GM19372 (cell line): ENCODE data around the gene LMNTD1.
"Not testable (repeated sequence)": the region's sequence is repeated elsewhere in the genome, so short reads cannot be mapped to it uniquely, and the experiment has no call there.

Experiments used
- ATAC-seq: cut with Tn5 transposase; IDR thresholded peaks from one replicate; pipeline ENCODE4 v1.9.1; 2021; ENCODE audit warnings: mild to moderate bottlenecking, low read depth, moderate library complexity; ENCODE audit not compliant: unreplicated experiment

The LMNTD1 gene

DNA sequence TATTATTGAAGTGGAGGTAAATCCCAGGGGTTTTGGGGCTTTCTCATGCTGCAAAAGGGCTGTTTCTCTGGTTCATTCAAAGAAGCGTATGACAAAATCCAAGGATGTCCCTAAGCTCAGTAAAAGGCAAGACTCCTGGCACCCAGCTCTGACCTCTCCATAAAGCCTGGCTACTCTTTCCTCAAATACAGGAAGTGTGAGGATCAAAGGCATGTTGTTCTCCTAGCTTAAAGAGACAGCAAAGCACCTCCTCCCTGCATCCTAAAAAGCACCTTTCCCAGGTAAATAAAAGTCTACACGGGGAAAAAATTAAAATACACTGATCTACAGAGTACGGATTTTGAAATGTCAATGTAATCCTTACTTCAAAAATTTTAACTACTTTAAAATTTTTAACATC is 118.6 kb downstream of the LMNTD1 start:
- ATAC-seq: no peak

DNA sequence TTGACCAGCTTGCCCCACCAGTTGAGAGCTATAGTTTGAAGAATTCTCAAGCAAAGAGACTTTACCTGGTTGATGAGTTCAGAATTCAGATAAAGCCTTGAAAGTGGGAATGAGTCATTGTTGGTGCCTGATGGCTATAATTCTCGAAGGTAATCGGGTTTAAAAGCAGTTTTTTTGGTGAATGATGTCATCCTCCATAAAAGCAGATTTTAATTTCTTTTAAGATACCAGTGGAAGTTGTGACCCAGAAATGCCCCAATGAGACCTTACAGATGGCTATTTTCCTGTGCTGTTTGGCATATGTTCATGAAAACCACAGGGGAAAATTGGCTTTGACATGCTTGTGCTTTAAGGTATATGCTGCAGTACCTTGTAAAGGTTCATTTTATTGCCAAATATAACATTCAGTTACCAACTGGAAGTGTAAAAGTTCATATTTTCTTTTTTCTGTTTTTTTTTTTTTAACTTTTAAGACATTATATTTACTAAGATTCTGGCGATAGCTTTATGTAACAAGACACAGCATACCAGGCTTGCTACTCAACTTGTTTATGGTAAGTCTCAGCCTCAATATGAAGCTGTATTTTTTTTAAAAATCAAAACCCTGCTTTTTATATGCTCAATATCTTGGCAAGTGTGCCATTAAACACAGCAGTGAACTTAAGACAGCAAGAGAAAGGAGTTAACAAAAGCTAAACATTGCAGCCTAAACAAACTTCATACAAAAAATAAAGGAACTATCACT is 119.3 kb downstream of the LMNTD1 start:
- ATAC-seq: no peak

GRCh38 chr12:25433024-25433423 is 120.1 kb downstream of the LMNTD1 start:
- no peak for ATAC-seq

GRCh38 chr12:25427337-25428249 is 125.5 kb downstream of the LMNTD1 start:
- ATAC-seq: no peak

DNA sequence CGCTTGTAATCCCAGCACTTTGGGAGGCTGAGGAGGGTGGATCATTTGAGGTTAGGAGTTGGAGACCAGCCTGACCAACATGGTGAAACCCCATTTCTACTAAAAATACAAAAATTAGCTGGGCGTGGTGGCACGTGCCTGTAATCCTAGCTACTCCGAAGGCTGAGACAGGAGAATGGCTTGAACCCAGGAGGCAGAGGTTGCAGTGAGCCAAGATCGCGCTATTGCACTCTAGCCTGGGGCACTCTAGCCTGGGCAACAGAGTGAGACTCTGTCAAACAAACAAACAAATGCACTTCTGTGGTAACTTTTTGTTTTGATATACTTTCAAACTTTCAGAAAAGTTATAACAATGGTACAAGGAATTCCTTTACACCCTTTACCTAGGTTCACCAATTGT is 126.3 kb downstream of the LMNTD1 start:
- not testable (repeated sequence) for ATAC-seq
